Pons (tissue), 1 donor: ENCODE results near the gene C3.

ENCODE experiments used
- DNase-seq: peaks from one replicate; pipeline ENCODE4 v3.0.0-alpha.2; 2016; ENCODE audit warnings: low spot score

C3 gene

GRCh38 chr19:6730941-6731670 is 10.7 kb upstream of the C3 start:
- DNase-seq = no peak

GRCh38 chr19:6730153-6730804 is 9.8 kb upstream of the C3 start:
- DNase-seq = peak; percentile 52

- no peak for DNase-seq
Observed at GRCh38 chr19:6729573-6730152, 9.2 kb upstream of the C3 start.

- peak; percentile 68 for DNase-seq
Observed at GRCh38 chr19:6728346-6728745, 7.9 kb upstream of the C3 start.

GRCh38 chr19:6725513-6726231 is 5.2 kb upstream of the C3 start:
- DNase-seq = no peak

- DNase-seq = no peak
Observed at GRCh38 chr19:6724631-6725492, 4.4 kb upstream of the C3 start.

GRCh38 chr19:6723738-6724137 is 3.3 kb upstream of the C3 start:
- DNase-seq = peak; percentile 64

GRCh38 chr19:6723108-6723618 is 2.7 kb upstream of the C3 start:
- DNase-seq = no peak

- no peak for DNase-seq
Observed at GRCh38 chr19:6721773-6722172, 1.3 kb upstream of the C3 start.

- DNase-seq = no peak
Observed at GRCh38 chr19:6721138-6721474, 656 bp upstream of the C3 start.

- DNase-seq = no peak
Observed at GRCh38 chr19:6719992-6720368, 470 bp downstream of the C3 start.

GRCh38 chr19:6719540-6719861 is 949 bp downstream of the C3 start:
- DNase-seq = no peak

GRCh38 chr19:6718741-6719539 is 1.5 kb downstream of the C3 start:
- DNase-seq = peak; percentile 68

GRCh38 chr19:6718111-6718740 is 2.2 kb downstream of the C3 start:
- no peak for DNase-seq

- no peak for DNase-seq
Observed at GRCh38 chr19:6717441-6717971, 2.9 kb downstream of the C3 start.

GRCh38 chr19:6717036-6717435 is 3.4 kb downstream of the C3 start:
- DNase-seq = no peak

GRCh38 chr19:6716610-6716970 is 3.9 kb downstream of the C3 start:
- DNase-seq = no peak

- DNase-seq = no peak
Observed at GRCh38 chr19:6714749-6715555, 5.5 kb downstream of the C3 start.
